ENCODE results near the gene NFIX.

GRCh38 chr19:13016628-13017305 is 21.5 kb downstream of the NFIX start:
- TF ChIP-seq CTCF (conservative IDR thresholded peaks at IDR 0.05; ENCODE audit: low read depth in 2 of 2): no peak
- TF ChIP-seq EZH2 (IDR thresholded peaks at IDR 0.05; ENCODE audit: low read depth, unreplicated experiment): peak; percentile 94
- TF ChIP-seq, protein P1, sequence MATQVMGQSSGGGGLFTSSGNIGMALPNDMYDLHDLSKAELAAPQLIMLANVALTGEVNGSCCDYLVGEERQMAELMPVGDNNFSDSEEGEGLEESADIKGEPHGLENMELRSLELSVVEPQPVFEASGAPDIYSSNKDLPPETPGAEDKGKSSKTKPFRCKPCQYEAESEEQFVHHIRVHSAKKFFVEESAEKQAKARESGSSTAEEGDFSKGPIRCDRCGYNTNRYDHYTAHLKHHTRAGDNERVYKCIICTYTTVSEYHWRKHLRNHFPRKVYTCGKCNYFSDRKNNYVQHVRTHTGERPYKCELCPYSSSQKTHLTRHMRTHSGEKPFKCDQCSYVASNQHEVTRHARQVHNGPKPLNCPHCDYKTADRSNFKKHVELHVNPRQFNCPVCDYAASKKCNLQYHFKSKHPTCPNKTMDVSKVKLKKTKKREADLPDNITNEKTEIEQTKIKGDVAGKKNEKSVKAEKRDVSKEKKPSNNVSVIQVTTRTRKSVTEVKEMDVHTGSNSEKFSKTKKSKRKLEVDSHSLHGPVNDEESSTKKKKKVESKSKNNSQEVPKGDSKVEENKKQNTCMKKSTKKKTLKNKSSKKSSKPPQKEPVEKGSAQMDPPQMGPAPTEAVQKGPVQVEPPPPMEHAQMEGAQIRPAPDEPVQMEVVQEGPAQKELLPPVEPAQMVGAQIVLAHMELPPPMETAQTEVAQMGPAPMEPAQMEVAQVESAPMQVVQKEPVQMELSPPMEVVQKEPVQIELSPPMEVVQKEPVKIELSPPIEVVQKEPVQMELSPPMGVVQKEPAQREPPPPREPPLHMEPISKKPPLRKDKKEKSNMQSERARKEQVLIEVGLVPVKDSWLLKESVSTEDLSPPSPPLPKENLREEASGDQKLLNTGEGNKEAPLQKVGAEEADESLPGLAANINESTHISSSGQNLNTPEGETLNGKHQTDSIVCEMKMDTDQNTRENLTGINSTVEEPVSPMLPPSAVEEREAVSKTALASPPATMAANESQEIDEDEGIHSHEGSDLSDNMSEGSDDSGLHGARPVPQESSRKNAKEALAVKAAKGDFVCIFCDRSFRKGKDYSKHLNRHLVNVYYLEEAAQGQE (IDR thresholded peaks at IDR 0.05; ENCODE audit: unreplicated experiment): no peak
- no peak for TF ChIP-seq STAT1 (IDR thresholded peaks at IDR 0.05; ENCODE audit: unreplicated experiment)
- TF ChIP-seq EZH2phosphoT487 (IDR thresholded peaks at IDR 0.05; ENCODE audit: unreplicated experiment): no peak
- TF ChIP-seq POLR2AphosphoS5 (IDR thresholded peaks at IDR 0.05; ENCODE audit: low read depth): no peak
- no peak for TF ChIP-seq JUNB (IDR thresholded peaks at IDR 0.05; ENCODE audit: unreplicated experiment)
- no peak for TF ChIP-seq CREB1 (CRISPR knock-in tag; IDR thresholded peaks at IDR 0.05; ENCODE audit: low read depth)
- no peak for TF ChIP-seq ETS1 (IDR thresholded peaks at IDR 0.05)

Measured in GM23338 (cell line).